GM23248 (cell line): ENCODE data around the gene MPZL2.

Experiments used
- EZH2 ChIP-seq: fragments of 200-600 bp; sonication (generic); IDR thresholded peaks from 2 replicates; pipeline ENCODE4 v1.6.1; 2018; ENCODE audit warnings: antibody characterized with exemption, mild to moderate bottlenecking; ENCODE audit not compliant: insufficient read depth, poor library complexity, severe bottlenecking
- EZH2phosphoT487 ChIP-seq: fragments of 200-600 bp; sonication (generic); IDR thresholded peaks from 2 replicates; pipeline ENCODE4 v1.6.1; 2018; ENCODE audit warnings: antibody characterized with exemption, moderate library complexity, mild to moderate bottlenecking, low read depth; ENCODE audit not compliant: insufficient read depth

DNA sequence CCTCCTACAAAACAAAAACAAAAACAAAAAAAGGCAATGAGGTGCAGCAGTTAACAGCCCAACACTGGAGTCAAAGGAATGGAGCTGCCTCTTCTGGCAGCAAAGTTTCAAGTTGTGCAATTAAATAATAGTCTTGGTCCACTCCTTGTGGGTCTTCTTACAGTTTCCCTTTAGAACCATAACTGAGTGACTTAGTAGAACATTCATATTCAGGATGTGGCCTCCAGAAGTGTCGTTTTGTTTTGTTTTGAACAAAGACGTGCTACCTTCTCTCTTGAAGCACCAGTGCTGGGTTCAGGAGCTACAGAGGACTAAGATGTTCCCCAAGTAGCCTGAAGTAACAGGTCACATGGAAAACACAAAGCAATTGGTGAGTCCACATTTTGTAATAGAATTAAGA, 37.3 kb downstream of the MPZL2 start:
- TF ChIP-seq EZH2, result no peak
- TF ChIP-seq EZH2phosphoT487, result no peak
